Stimulated activated CD8-positive, alpha-beta memory T cell treated with anti-CD3 and anti-CD28 coated beads, Interleukin-15, amount 100 ng/mL, for 48 hours (primary cell): ENCODE measurements around the gene NPW.
"Not testable (repeated sequence)": the region's sequence is repeated elsewhere in the genome, so short reads cannot be mapped to it uniquely, and the experiment has no call there.

Experiments
- DNase-seq, 2 donors: peaks; one replicate each; pipeline ENCODE4 v3.0.0-alpha.2; 2020; ENCODE audit warnings: low read depth in 2 of 2

Gene NPW

DNA sequence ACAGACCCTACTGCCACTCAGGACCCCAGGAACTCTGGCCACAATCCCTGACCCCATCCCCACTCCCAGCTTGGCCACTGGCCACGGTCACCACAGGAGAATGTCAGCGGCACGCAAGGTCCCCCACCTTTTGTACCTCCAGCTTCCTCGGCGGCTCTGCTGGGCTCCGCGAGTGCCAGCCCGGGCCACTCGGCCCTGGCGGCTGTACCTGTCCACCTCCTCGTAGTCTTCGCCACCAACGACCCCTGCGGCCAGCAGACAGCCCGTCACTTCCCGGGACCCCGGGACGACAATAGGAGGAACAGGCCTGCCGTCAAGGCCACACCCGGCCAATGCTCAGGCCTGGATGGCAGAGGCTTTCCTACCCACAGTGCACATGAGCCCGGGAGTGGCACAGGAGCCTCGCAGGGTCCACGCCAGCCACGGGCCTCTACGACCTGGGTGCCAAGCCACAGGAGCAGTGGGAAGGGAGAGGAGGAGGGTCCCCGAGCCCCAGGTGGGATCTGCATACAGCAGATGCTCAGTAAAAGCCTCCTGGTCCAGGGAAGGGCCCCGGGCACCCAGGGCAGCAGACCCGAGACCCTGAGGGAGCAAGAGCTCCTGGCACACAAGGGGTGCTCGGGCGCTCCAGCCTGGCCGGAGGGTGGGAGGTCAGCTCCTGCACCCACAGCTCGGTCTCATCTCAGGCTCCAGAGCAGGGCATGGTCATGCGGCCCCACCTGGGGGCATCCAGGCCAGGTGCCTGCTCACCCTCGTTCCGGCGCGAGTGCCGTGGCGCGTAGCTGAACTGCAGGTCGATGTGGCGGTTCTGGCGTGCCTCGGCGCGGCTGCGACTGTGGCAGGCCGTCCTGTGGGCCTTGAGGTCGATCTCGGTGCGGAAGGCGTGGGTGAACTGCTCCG lies 17.9 kb upstream of the NPW start:
- DNase-seq, result no peak

DNA sequence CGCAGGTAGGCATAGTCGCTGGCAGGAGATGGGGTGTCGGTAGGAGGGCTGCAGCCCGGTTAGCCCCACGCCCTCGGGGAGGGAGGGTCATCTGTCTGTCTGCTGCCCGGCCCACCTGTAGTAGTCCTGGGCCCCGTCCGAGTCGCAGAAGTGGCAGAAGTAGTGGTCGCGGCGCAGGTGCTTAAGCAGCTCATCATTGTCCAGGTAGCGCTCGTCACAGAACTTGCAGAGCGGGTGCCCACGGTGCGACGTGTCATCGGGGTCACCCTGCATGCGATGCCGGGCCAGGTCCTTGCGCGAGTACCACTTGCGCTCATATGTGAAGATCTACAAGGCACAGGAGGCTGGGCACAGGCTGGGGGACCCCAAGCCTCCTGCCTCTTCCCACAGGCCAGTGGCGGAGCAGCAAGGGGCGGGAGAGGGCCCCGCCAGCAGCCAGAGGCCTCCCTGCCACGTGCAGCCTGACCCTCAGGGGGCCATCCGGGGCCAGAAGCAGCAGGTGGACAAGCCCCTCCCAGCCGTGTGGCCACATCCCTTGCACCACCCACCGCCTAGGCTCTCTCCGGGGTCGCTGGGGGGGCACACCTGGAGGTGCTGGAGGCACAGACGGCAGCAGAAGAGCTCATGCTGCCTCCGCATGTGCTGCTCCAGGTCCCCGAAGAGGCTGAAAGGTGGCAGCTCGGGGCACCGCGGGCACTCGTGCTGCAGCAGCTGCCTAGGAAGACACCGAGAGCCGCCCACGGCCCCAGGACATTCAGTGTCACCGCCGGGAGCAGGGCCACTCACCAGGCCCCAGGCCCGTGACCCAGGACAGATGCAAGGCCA lies 17.0 kb upstream of the NPW start:
- no peak for DNase-seq

- DNase-seq, result no peak
Observed at GRCh38 chr16:2003231-2003826, 16.3 kb upstream of the NPW start.

DNA sequence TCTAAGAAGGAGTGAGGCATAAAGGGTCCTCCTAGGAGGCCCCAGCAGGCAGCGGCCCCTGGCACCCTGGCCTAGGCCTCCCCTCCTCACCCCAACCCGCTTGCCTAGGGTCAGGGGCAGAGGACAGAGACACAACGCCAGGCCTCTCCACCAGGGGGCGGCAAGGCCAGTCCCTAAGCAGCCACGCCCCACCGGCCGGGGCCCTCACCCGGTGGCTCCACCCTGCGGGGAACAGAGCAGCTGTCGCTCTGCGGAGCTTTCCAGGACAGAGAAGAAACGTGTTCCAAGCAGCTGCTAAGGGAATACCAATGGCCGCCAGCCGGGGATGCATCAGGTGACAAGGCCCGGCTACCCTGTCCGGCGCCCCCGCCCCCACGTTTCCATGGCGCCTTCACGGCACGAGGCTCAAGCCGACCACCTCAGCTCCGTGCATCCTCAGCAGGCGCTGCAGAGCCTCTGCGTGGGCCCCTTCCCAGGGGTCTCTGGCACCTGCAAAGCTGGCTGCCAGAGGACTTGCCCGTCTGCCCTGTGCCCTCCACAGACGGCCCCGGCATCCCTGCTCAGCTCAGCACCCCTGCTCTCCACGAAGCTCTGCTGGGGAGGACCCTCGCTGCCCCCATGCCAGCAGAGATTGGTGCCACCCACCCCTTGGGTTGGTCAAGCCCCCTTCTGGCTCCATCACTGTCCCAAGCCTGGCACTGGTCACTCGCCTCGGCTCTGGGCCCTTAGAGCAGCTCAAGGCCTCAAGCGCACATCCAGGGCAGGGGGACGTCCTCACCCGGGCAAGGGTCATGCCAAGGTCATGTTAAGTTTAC lies 15.6 kb upstream of the NPW start:
- DNase-seq, result peak; percentile 83 to 87

DNA sequence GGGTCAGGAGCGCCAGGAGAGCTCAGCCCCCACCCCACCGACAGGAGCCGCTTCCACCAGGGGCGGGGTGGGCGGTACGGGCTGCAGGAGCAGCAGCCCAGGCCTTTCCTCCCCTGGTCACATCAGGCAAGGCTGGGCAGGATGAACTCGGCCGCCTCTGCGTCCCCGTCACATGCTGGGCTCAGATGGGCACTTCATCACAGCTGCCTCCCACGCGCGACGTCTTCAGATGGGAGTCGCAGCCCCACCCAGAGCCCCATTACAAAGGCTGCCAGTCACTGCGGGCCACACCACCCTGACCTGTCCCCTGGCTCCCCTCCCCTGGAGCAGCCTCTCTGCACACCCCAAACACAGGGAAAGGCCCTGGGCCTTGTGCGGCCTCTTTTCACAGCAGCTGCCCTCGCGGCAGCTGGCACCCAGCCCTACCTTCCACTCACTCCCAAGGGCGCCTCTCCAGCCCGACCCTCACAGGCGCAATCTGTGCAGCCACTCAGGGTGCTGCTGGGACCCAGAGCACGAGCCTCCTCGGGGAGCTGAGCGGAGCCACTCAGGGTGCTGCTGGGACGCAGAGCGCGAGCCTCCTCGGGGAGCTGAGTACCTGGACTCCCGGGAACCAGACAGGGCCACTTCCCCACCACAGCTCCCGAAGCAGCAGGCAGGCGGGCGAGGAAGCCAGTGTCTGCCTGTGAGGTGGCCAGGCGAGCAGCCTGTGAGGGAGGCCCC lies 14.6 kb upstream of the NPW start:
- no peak for DNase-seq

GRCh38 chr16:2005646-2006045 lies 13.9 kb upstream of the NPW start:
- no peak for DNase-seq

GRCh38 chr16:2006317-2006716 lies 13.3 kb upstream of the NPW start:
- DNase-seq, result no peak

- DNase-seq, result no peak
Observed at GRCh38 chr16:2007081-2007836, 12.3 kb upstream of the NPW start.

DNA sequence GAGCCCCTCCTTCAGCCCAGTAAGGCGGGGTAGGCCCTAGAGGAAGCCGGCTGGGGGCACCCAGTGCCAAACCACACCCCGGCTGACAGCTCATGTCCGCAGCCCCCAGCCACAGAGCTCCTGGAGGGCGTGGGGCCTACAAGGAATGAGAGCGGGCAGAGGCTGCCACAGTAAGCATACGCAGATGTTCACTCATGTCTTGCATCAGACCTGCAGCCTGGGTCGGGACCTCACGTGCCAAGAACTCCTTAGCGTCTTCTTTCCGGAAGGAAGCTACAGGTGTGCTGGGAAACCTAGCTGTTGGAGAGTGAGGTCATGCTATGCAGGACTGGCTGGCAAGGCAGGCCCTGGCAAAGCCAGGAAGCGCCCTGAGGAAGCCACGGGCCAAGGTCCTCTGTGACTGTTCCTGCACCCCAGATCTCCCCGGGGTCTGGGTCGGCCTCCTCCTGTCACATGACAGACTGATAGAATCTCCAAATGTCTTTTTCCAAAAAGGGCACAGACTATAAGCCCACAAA lies 11.5 kb upstream of the NPW start:
- peak in 1 of 2 donors; percentile 46 for DNase-seq

DNA sequence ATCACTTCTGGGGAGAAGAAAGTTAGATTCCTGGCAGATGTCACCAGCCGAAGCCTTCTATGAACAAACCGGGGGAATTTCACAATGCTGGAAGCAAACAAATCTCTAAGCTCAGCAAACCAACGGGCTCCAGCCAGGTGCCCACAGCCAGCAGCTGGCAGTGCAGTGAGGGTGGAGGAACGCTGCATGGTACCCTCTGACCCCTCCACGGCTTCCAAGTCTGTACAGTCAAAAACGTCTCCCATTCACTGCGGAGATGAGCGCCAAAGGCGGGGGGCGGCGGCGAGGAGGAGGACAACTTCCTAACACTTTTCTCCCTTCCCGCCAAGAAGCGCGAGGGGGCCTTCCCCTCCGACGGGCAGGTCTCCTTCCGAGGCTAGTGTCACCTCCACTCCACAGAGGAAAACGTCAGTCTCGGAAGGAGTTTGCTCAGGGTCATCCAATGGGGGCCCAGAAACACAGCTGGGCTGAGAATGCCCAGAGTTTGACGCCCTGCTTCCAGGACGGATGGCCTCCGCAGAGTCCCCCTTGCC lies 10.9 kb upstream of the NPW start:
- no peak for DNase-seq

DNA sequence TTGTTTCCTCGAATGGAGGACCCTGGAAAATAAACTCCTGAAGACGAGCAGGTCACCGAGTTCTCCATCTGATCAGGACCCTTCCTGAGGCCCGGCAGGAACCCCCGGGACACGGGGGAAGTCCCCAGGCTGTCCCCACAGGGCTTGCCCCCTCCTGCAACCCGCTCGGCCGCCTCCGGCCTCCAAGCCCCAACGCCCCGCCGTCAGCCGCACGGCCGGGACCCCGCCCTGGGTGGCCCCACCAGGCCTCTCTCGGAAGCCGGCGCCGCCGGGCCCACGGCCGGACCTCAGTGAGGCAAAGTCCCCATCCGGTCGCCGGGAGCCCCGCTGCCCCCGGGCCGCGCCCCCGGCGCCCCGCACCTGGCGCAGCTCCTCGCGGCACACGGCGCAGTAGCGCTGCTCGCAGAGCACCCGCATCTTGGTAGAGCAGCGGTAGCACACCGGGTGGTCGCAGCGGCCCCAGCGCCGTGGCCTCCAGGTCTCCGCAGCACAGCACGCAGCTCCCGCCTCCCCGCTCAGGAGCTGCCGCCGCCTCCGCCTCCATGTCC lies 10.3 kb upstream of the NPW start:
- no peak for DNase-seq

GRCh38 chr16:2009791-2010510 lies 9.6 kb upstream of the NPW start, which contains the start of gene ZNF598:
Gene ZNF598, minus strand, starts transcription at chr16:2009821.
- peak; percentile 68 to 73 for DNase-seq

DNA sequence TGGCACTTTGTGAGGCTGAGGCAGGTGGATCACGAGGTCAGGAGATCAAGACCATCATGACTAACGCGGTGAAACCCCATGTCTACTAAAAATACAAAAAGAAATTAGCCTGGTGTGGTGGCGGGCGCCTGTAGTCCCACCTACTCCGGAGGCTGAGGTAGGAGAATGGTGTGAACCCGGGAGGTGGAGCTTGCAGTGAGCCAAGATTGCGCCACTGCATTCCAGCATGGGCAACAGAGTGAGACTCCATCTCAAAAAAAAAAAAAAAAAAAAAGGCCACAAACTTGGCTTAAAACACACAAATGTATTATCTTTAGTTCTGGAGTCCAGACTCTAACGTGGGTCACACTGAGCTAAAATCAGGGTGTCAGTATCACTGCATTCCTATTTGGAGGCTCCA lies 7.9 kb upstream of the NPW start:
- not testable (repeated sequence) for DNase-seq

GRCh38 chr16:2013527-2013926 lies 6.1 kb upstream of the NPW start:
- DNase-seq, result no peak

GRCh38 chr16:2015117-2015946 lies 4.3 kb upstream of the NPW start:
- no peak for DNase-seq

GRCh38 chr16:2015947-2016208 lies 3.7 kb upstream of the NPW start:
- DNase-seq, result no peak

GRCh38 chr16:2016407-2016922 lies 3.1 kb upstream of the NPW start:
- DNase-seq, result no peak
